Measurements from ENCODE around the gene BBS10.

DNA sequence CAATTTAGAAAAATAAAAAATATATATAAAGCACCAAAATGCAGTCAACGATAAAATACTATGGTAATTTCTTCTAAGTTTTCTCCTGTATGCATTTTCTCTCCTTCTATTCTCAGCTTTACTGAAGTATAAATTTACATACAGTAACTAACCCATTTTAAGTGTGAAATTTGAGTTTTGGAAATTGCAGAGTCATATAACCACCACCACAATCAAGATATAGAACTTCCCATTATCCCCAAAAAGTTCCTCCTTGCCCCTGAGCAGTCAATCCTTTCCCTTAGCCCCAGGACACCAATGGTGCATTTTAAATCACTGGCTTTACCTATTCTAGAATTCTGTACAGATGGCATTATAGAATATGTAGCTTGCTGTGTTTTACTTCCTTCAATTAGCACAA lies 31.0 kb upstream of the BBS10 start:
- TF ChIP-seq EZH2 (IDR thresholded peaks at IDR 0.05) (no peak), POLR2AphosphoS5 (IDR thresholded peaks at IDR 0.05; ENCODE audit: borderline replicate concordance, low read depth, low read length) (no peak)

All from SK-N-MC (cell line).